ENCODE results near the gene RANBP3. TPM values are rescaled to one million over a fixed set of nuclear protein-coding genes. Genes with fewer than 3 reads are reported as not detected.
"Not testable (repeated sequence)": the region's sequence is repeated elsewhere in the genome, so short reads cannot be mapped to it uniquely, and the experiment has no call there.

Gene RANBP3
- total and polyA plus RNA-seq, 7 donors = 40.5 to 71.7 (median 48.7) TPM

DNA sequence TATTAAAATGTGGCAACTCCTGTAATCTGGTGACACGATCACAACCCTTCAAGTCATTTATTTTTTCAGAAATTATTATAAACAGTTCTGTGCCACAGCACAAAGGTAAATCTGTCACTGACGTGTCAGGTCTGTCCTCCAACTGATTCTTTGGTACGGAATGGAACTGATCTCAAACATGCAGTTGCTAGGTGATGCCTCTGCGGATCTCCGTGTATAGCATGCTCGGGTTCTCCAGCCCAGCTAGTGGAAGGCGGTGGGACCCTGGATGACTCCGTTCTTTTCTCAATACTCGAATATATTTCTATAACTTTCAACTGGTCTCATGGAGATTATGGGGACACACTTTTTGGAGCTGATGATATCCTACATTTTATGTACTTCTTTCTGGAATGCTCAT lies 11.0 kb downstream of the RANBP3 start:
- ATAC-seq (no peak), DNase-seq (no peak)
- H3K27me3 ChIP-seq (ENCODE audit: insufficient read depth in 3 of 3, low read length in 2 of 3) = no peaks in the 10 kb centered on the region
- H3K36me3 ChIP-seq (ENCODE audit: insufficient read depth in 1 of 2, low read depth in 1 of 2) = peaks cover 0 to 7% of the 10 kb centered on the region in 2 donors
- TF ChIP-seq, protein P1, sequence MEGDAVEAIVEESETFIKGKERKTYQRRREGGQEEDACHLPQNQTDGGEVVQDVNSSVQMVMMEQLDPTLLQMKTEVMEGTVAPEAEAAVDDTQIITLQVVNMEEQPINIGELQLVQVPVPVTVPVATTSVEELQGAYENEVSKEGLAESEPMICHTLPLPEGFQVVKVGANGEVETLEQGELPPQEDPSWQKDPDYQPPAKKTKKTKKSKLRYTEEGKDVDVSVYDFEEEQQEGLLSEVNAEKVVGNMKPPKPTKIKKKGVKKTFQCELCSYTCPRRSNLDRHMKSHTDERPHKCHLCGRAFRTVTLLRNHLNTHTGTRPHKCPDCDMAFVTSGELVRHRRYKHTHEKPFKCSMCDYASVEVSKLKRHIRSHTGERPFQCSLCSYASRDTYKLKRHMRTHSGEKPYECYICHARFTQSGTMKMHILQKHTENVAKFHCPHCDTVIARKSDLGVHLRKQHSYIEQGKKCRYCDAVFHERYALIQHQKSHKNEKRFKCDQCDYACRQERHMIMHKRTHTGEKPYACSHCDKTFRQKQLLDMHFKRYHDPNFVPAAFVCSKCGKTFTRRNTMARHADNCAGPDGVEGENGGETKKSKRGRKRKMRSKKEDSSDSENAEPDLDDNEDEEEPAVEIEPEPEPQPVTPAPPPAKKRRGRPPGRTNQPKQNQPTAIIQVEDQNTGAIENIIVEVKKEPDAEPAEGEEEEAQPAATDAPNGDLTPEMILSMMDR (IDR thresholded peaks at IDR 0.05) = no peak
- intact Hi-C loops (cut with DNase I) = no loop called here
- 70 to 77% (median 75%) methylated on average over 9 of the region's 9 CpGs for WGBS, 3 donors
- peak overlapping the region; percentile 30 for H3K27ac ChIP-seq
- no peaks in the 10 kb centered on the region for H3K9me3 ChIP-seq
- H3K4me3 ChIP-seq = no peak overlapping the region
- peaks cover 75% of the 10 kb centered on the region for H3K4me1 ChIP-seq

DNA sequence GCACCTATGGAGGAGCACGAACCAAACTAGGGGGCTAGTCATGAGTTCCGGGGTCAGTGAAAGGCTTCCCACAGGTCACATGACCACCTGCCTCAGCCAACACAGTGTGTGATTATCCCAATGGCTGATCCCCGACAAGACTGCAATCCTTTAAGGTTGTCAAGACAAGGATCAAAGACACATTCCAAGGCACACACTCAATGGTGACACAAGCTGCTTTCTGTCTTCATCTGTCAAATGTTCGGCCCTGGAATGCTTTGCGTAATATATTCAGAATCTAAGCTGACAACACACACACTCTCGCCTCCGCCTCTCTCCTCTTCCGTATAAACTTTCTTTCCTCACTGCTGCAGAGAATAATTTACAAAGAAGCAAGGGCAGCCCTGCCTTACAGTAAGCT lies 11.7 kb downstream of the RANBP3 start:
- WGBS, 3 donors = 43 to 60% (median 49%) methylated on average over 8 of the region's 8 CpGs
- peaks cover 75% of the 10 kb centered on the region for H3K4me1 ChIP-seq
- intact Hi-C loops (cut with DNase I) = no loop called here
- TF ChIP-seq, protein P1 (IDR thresholded peaks at IDR 0.05) = no peak
- no peaks in the 10 kb centered on the region for H3K9me3 ChIP-seq
- DNase-seq = no peak
- H3K27me3 ChIP-seq (ENCODE audit: insufficient read depth in 3 of 3, low read length in 2 of 3) = no peaks in the 10 kb centered on the region
- peak; percentile 68 to 80 (median 72) for ATAC-seq
- no peak overlapping the region for H3K4me3 ChIP-seq
- H3K27ac ChIP-seq = peak overlapping the region; percentile 30
- peaks cover 0 to 7% of the 10 kb centered on the region in 2 donors for H3K36me3 ChIP-seq (ENCODE audit: insufficient read depth in 1 of 2, low read depth in 1 of 2)

DNA sequence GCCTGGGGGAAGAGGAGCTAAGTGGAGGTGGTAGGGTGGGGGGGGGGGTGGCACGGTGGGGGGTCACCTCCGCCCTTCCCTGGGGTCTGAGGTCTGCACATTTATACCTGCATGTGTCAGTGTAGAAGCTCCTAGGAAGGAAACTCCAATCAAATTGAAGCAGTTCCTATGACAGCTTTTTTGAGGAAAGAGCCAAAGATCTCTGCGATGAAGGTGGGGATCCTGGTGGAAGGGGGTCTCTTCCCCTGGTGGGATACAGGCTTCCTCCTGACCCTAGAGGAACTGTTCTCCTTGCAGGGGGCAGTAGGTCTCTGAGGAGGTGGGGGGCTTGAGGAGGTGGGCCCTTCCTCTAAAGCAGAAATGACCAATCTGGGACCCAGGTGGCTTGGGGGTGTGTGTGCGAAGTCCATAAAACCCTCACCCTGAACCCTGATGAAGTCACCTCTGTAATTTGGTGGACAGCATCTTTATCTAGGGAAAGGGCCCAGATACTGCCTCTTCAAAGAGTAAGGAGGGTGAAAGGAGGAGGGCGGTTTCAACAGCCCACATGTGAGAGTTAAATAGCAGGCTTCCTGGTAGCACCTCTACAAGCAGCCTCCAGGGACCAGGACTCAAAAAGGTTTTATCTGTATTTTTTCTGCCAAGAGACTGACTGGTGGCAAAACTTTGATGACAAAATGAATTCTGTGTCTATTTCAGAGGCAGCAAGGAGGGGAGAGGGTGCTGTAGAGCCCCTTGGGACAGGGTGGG lies 12.9 kb downstream of the RANBP3 start:
- H3K27me3 ChIP-seq (ENCODE audit: insufficient read depth in 3 of 3, low read length in 2 of 3) = no peaks in the 10 kb centered on the region
- DNase-seq (no peak), ATAC-seq (no peak)
- intact Hi-C loops (cut with DNase I) = no loop called here
- peaks cover 76% of the 10 kb centered on the region for H3K4me1 ChIP-seq
- TF ChIP-seq, protein P1 (IDR thresholded peaks at IDR 0.05) = no peak
- 92 to 97% (median 93%) methylated on average over 3 to 5 of the region's 5 CpGs for WGBS, 3 donors
- H3K4me3 ChIP-seq = no peak overlapping the region
- no peak overlapping the region for H3K27ac ChIP-seq
- H3K36me3 ChIP-seq (ENCODE audit: insufficient read depth in 1 of 2, low read depth in 1 of 2) = peaks cover 0 to 7% of the 10 kb centered on the region in 2 donors
- H3K9me3 ChIP-seq = no peaks in the 10 kb centered on the region

DNA sequence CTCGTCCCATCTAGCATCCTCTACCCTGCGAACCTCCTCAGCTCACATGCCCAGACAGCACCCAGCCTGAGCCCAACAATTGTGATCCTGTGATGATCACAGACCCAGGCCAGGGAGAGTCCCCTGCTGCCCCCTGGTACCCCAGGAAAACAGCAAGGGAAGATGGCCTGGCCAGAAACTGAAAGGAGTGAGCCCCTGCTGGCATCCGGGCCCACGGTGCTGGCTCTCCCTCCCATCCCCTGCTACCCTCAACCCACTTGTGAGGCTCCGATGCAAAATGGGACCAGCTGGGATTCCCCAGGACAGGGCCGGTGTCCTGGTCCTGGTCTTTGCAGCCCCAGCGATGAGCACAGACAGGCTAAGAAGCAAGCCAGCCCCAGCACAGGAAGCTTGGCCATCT lies 14.1 kb downstream of the RANBP3 start:
- 93 to 100% (median 94%) methylated on average over 7 of the region's 7 CpGs for WGBS, 3 donors
- no peaks in the 10 kb centered on the region for H3K27me3 ChIP-seq (ENCODE audit: insufficient read depth in 3 of 3, low read length in 2 of 3)
- DNase-seq = no peak
- intact Hi-C loops (cut with DNase I) = no loop called here
- TF ChIP-seq, protein P1 (IDR thresholded peaks at IDR 0.05) = no peak
- H3K4me1 ChIP-seq = peaks cover 72% of the 10 kb centered on the region
- no peak for ATAC-seq
- peaks cover 0 to 7% of the 10 kb centered on the region in 2 donors for H3K36me3 ChIP-seq (ENCODE audit: insufficient read depth in 1 of 2, low read depth in 1 of 2)
- no peak overlapping the region for H3K27ac ChIP-seq
- no peaks in the 10 kb centered on the region for H3K9me3 ChIP-seq
- H3K4me3 ChIP-seq = no peak overlapping the region

DNA sequence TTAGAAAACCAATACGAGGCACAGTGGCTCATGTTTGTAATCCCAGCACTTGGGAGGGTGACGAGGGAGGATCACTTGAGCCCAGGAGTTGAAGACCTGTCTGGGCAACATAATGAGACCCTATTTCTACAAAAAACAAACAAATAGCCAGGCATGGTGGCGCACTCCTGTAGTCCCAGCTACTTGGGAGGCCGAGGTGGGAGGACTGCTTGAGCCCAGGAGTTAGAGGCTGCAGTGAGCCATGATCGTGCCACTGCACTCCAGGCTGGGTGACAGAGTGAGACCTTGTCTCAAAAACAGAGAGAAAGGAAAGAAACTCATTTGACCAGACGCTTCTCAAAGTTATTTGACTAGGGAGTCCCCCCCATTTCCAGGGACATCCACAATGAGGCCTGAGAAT lies 14.7 kb downstream of the RANBP3 start:
- DNase-seq; H3K4me3 ChIP-seq; H3K36me3 ChIP-seq (ENCODE audit: insufficient read depth in 1 of 2, low read depth in 1 of 2); H3K27ac ChIP-seq; H3K9me3 ChIP-seq; intact Hi-C loops (cut with DNase I); H3K27me3 ChIP-seq (ENCODE audit: insufficient read depth in 3 of 3, low read length in 2 of 3); ATAC-seq: not testable (repeated sequence)
- H3K4me1 ChIP-seq = peaks cover 66% of the 10 kb centered on the region
- 89 to 95% (median 90%) methylated on average over 6 of the region's 6 CpGs for WGBS, 3 donors

Measured in psoas muscle (tissue), 8 donors.